SU-DHL-6 (cell line): Measurements from ENCODE around the gene DYSF.
A peak's percentile ranks its signal among the peaks of the same experiment; 100 is the strongest.

Experiments
- H2AFZ ChIP-seq: fragments of 200-600 bp; sonication (generic); 2 replicates; pipeline ENCODE4 v1.6.1; 2014; ENCODE audit warnings: low read depth, mild to moderate bottlenecking, moderate library complexity, mixed read lengths, antibody characterized with exemption, low read length; ENCODE audit not compliant: severe bottlenecking
- H3F3A ChIP-seq: fragments of 200-600 bp; shearing (Covaris generic); 2 replicates; pipeline ENCODE4 v1.6.0; 2016; ENCODE audit warnings: antibody characterized with exemption, mild to moderate bottlenecking; ENCODE audit not compliant: insufficient read depth
- H3K27ac ChIP-seq: fragments of 200-600 bp; sonication (generic); 2 replicates; pipeline ENCODE4 v1.5.1; 2016; ENCODE audit warnings: low read depth, mild to moderate bottlenecking, low read length, moderate library complexity, mixed read lengths
- H3K27me3 ChIP-seq: fragments of 200-600 bp; sonication (generic), shearing (Covaris generic); 2 replicates; pipeline ENCODE4 v1.6.0; 2014; ENCODE audit warnings: mild to moderate bottlenecking, low read length
- H3K36me3 ChIP-seq: fragments of 200-600 bp; sonication (generic); 2 replicates; pipeline ENCODE4 v1.6.1; 2014; ENCODE audit warnings: mild to moderate bottlenecking, low read length, mixed read lengths
- H3K4me2 ChIP-seq: fragments of 300-600, 200-600 bp; shearing (Covaris generic), sonication (generic); 2 replicates; pipeline ENCODE4 v1.6.0; 2014; ENCODE audit warnings: low read length, low read depth, mild to moderate bottlenecking; ENCODE audit not compliant: poor library complexity, severe bottlenecking
- H3K4me3 ChIP-seq: fragments of 200-600 bp; sonication (generic); 2 replicates; pipeline ENCODE4 v1.5.1; 2014; ENCODE audit warnings: antibody characterized with exemption, low read length, mild to moderate bottlenecking, mixed read lengths; ENCODE audit not compliant: insufficient read depth, poor library complexity, severe bottlenecking
- H3K79me2 ChIP-seq: fragments of 200-600 bp; sonication (generic); 2 replicates; pipeline ENCODE4 v1.6.1; 2014; ENCODE audit warnings: mild to moderate bottlenecking, low read length, moderate library complexity; ENCODE audit not compliant: insufficient read depth
- H3K9ac ChIP-seq: fragments of 200-600 bp; sonication (generic); 2 replicates; pipeline ENCODE4 v1.7.0; 2014; ENCODE audit warnings: mild to moderate bottlenecking, low read length
- H3K9me2 ChIP-seq: fragments of 200-600 bp; sonication (generic); replicated peaks from 2 replicates; pipeline ENCODE4 v1.6.1; 2014; ENCODE audit warnings: low read length; ENCODE audit not compliant: insufficient read depth
- H3K9me3 ChIP-seq: fragments of 200-600 bp; sonication (generic); 2 replicates; pipeline ENCODE4 v1.6.1; 2014; ENCODE audit warnings: low read length, mixed read lengths; ENCODE audit not compliant: insufficient read depth
- H4K20me1 ChIP-seq: fragments of 200-600 bp; sonication (generic); 2 replicates; pipeline ENCODE4 v1.6.1; 2014; ENCODE audit warnings: low read depth, mild to moderate bottlenecking, antibody characterized with exemption, low read length, moderate library complexity, mixed read lengths
- EZH2phosphoT487 ChIP-seq: fragments of 200-600 bp; sonication (generic), shearing (Covaris generic); conservative IDR thresholded peaks from 2 replicates; pipeline ENCODE4 v1.6.1; 2018; ENCODE audit warnings: mild to moderate bottlenecking, antibody characterized with exemption, low read length, moderate library complexity, mixed read lengths
- TF ChIP-seq, protein P1 (sequence below): fragments of 200-600 bp; sonication (generic); IDR thresholded peaks from one replicate; pipeline ENCODE4 v1.5.1; 2017; ENCODE audit warnings: antibody characterized with exemption, mild to moderate bottlenecking, low read length, moderate library complexity; ENCODE audit not compliant: insufficient read depth, poor library complexity, severe bottlenecking

Gene DYSF

DNA sequence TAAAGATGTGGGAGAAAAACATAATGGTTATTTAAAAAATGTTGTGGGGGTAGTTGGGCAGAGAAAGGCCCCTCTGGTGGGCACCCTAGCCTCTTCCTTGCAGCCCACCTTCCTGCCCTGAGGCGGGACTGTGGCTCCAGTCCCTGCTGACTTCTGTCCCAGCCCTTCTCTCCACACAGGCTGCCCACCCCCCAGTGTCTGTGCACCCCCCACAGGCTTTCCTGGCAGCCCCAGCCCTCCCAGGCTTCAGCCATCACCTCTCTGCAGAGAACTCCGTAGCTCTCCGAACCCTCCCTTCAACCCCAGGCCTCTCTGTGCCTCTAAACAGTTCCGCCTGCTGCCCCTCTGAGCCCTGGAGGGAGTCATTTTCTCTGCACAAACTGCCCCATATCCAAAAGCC is 75.4 kb downstream of the DYSF start:
- H4K20me1 ChIP-seq = no peaks in the 10 kb centered on the region
- H3F3A ChIP-seq = no peaks in the 10 kb centered on the region
- TF ChIP-seq EZH2phosphoT487 = no peak
- TF ChIP-seq, protein P1, sequence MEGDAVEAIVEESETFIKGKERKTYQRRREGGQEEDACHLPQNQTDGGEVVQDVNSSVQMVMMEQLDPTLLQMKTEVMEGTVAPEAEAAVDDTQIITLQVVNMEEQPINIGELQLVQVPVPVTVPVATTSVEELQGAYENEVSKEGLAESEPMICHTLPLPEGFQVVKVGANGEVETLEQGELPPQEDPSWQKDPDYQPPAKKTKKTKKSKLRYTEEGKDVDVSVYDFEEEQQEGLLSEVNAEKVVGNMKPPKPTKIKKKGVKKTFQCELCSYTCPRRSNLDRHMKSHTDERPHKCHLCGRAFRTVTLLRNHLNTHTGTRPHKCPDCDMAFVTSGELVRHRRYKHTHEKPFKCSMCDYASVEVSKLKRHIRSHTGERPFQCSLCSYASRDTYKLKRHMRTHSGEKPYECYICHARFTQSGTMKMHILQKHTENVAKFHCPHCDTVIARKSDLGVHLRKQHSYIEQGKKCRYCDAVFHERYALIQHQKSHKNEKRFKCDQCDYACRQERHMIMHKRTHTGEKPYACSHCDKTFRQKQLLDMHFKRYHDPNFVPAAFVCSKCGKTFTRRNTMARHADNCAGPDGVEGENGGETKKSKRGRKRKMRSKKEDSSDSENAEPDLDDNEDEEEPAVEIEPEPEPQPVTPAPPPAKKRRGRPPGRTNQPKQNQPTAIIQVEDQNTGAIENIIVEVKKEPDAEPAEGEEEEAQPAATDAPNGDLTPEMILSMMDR = no peak
- no peaks in the 10 kb centered on the region for H3K9me2 ChIP-seq
- no peak overlapping the region for H3K27ac ChIP-seq
- H3K4me3 ChIP-seq = no peak overlapping the region
- H3K9ac ChIP-seq = no peak overlapping the region
- H3K79me2 ChIP-seq = no peaks in the 10 kb centered on the region
- no peaks in the 10 kb centered on the region for H3K36me3 ChIP-seq
- no peak overlapping the region for H2AFZ ChIP-seq
- H3K9me3 ChIP-seq = no peaks in the 10 kb centered on the region
- H3K27me3 ChIP-seq = no peaks in the 10 kb centered on the region
- H3K4me2 ChIP-seq = no peak overlapping the region

DNA sequence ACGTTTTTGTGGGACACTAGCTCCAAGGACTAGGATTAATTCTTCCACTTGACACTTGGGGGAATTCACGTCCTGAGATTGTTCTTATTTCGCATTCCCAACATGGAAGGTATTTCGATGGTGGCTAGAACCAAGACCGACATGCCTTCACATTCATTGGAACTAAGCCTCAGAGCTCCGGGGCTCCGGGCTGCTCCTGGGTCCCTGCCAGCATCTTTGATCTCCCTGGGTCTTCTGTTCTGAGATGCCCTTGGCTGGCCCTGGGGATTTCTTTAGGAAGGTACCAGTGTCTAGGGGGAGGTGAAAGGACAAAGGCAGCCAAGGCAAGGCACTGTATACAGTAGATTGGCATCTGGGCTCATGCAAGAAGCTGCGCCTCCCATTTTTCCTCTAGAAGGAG is 76.8 kb downstream of the DYSF start:
- Histone ChIP-seq H3K9me3 (no peaks in the 10 kb centered on the region), H3K36me3 (no peaks in the 10 kb centered on the region), H3K9me2 (no peaks in the 10 kb centered on the region), H2AFZ (no peak overlapping the region), H4K20me1 (no peaks in the 10 kb centered on the region), H3K9ac (no peak overlapping the region), H3F3A (no peaks in the 10 kb centered on the region), H3K4me2 (no peak overlapping the region), H3K27me3 (no peaks in the 10 kb centered on the region), H3K4me3 (no peak overlapping the region), H3K79me2 (no peaks in the 10 kb centered on the region), H3K27ac (no peak overlapping the region)
- TF ChIP-seq EZH2phosphoT487 = no peak
- TF ChIP-seq, protein P1 = no peak

DNA sequence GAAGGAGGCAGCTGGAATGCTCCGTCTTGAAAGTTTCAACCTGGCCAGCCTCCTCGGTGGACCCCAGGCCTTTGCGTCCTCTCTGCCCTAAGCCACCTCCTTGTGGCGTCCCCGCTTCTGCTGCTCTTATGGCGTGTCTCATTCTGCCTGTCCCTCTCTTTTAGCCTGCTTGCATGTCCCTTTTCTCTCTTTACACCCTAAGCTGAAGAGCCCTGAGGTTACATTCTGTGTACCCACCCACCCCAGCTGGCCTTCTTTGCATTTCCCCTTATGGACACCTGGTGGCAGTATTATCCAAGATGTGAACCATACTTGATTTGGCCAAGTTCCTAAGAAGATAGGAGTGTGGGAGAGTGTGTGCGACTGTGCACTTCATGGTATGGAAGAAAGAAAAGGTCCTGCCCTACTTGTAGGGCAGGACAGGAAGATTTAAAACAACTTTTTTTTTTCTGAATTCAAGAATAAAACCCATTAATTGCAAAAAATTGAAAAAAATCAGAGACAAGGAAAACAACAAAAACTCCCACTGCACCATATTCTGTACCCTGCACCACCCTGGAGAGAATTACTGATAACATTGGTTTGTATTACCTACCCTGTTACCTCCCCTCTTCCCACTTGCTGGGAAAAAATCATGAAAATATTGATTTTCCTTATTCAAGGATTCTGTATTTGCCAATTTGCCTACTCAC is 77.4 kb downstream of the DYSF start:
- Histone ChIP-seq H3K36me3 (no peaks in the 10 kb centered on the region), H3K9me3 (no peaks in the 10 kb centered on the region), H3K9ac (no peak overlapping the region), H3K4me3 (no peak overlapping the region), H3F3A (no peaks in the 10 kb centered on the region), H3K9me2 (no peaks in the 10 kb centered on the region), H3K4me2 (no peak overlapping the region), H3K27ac (no peak overlapping the region), H4K20me1 (no peaks in the 10 kb centered on the region), H3K27me3 (no peaks in the 10 kb centered on the region), H3K79me2 (no peaks in the 10 kb centered on the region), H2AFZ (no peak overlapping the region)
- TF ChIP-seq EZH2phosphoT487 = no peak
- TF ChIP-seq, protein P1 = peak; percentile 76
